CD4-positive, alpha-beta memory T cell (primary cell): ENCODE data around the gene PIGX. TPM values are rescaled to one million over a fixed set of nuclear protein-coding genes. Genes with fewer than 3 reads are reported as not detected.

Experiments used
- CTCF ChIA-PET: fragments of 350-600 bp; sonication (Branson Sonifier 250); formaldehyde crosslinking; loops from one replicate; lab custom pipeline; 2021; ENCODE audit warnings: inconsistent platforms; ENCODE audit not compliant: partially characterized antibody; lab: Charles Lee
- POLR2A ChIA-PET: fragments of 350-600 bp; sonication (Branson Sonifier 250); formaldehyde crosslinking; loops from one replicate; lab custom pipeline; 2021; ENCODE audit not compliant: partially characterized antibody; lab: Charles Lee
- DNase-seq, 5 donors: peaks; one replicate each; pipeline versions ENCODE4 v3.0.0 to v3.0.0-alpha.2; 2020 to 2022; ENCODE audit warnings: mixed read lengths in 1 of 5
- H3K27ac ChIP-seq: one replicate; pipeline ENCODE4 v1.7.0; 2013; ENCODE audit warnings: low read depth, low read length
- H3K27me3 ChIP-seq: 2 replicates; pipeline ENCODE4 v1.7.0; 2013; ENCODE audit warnings: mild to moderate bottlenecking, low read length, moderate library complexity; ENCODE audit not compliant: insufficient read depth
- H3K36me3 ChIP-seq: 2 replicates; pipeline ENCODE4 v1.7.0; 2013; ENCODE audit warnings: mild to moderate bottlenecking, low read length, moderate library complexity; ENCODE audit not compliant: insufficient read depth
- H3K4me1 ChIP-seq: 2 replicates; pipeline ENCODE4 v1.7.0; 2013; ENCODE audit warnings: mild to moderate bottlenecking, low read length, moderate library complexity; ENCODE audit not compliant: insufficient read depth
- H3K4me3 ChIP-seq, 2 donors: one replicate each; pipeline ENCODE4 v1.7.0; 2013; ENCODE audit warnings: low read length in 2 of 2, mild to moderate bottlenecking in 1 of 2
- H3K9me3 ChIP-seq, 2 donors: one replicate each; pipeline ENCODE4 v1.7.0; 2013; ENCODE audit warnings: low read length in 2 of 2, control low read depth in 1 of 2; ENCODE audit not compliant: control insufficient read depth in 1 of 2
- H3K27ac Mint-ChIP-seq, 7 donors: one replicate each; pipeline ENCODE4 v1.8.0; 2020 to 2021; ENCODE audit warnings: mixed read lengths in 7 of 7, mild to moderate bottlenecking in 6 of 7, inconsistent platforms in 3 of 7, moderate library complexity in 3 of 7
- H3K27me3 Mint-ChIP-seq, 2 donors: one replicate each; pipeline ENCODE4 v1.8.0; 2020 to 2021; ENCODE audit warnings: mixed read lengths in 2 of 2
- H3K36me3 Mint-ChIP-seq, 2 donors: one replicate each; pipeline ENCODE4 v1.8.0; 2020 to 2021; ENCODE audit warnings: mixed read lengths in 2 of 2, inconsistent platforms in 1 of 2, mild to moderate bottlenecking in 1 of 2
- H3K4me1 Mint-ChIP-seq, 4 donors: one replicate each; pipeline ENCODE4 v1.8.0; 2020 to 2021; ENCODE audit warnings: mixed read lengths in 4 of 4, mild to moderate bottlenecking in 1 of 4
- H3K4me3 Mint-ChIP-seq, 8 donors: one replicate each; pipeline ENCODE4 v1.8.0; 2020 to 2021; ENCODE audit warnings: mixed read lengths in 8 of 8, mild to moderate bottlenecking in 7 of 8, moderate library complexity in 6 of 8, inconsistent platforms in 3 of 8
- H3K9me3 Mint-ChIP-seq, 8 donors: one replicate each; pipeline ENCODE4 v1.8.0; 2020 to 2021; ENCODE audit warnings: mixed read lengths in 8 of 8, mild to moderate bottlenecking in 5 of 8, inconsistent platforms in 3 of 8, moderate library complexity in 1 of 8
- intact Hi-C: fragments of 100-400 bp; cut with micrococcal nuclease; formaldehyde crosslinking; loops from one replicate; pipeline ENCODE4 v1.15.1; 2023
- polyA plus RNA-seq, 2 donors: library from polyadenylated mRNA; unstranded; fragments of 300-500 nt; fragmentation: Illumina TruSeq; gene quantifications; one replicate each; pipeline ENCODE4 v1.2.3, GENCODE V29; 2021
- total RNA-seq, 2 experiments: library from RNA; stranded (reverse); gene quantifications; one replicate each; pipeline ENCODE4 v1.2.3, GENCODE V29; 2021

Gene PIGX
- 10 to 100 TPM; 19.1 to 23.7 TPM for total RNA-seq
- 10 to 100 TPM; 34.1 to 37.4 TPM for polyA plus RNA-seq

DNA sequence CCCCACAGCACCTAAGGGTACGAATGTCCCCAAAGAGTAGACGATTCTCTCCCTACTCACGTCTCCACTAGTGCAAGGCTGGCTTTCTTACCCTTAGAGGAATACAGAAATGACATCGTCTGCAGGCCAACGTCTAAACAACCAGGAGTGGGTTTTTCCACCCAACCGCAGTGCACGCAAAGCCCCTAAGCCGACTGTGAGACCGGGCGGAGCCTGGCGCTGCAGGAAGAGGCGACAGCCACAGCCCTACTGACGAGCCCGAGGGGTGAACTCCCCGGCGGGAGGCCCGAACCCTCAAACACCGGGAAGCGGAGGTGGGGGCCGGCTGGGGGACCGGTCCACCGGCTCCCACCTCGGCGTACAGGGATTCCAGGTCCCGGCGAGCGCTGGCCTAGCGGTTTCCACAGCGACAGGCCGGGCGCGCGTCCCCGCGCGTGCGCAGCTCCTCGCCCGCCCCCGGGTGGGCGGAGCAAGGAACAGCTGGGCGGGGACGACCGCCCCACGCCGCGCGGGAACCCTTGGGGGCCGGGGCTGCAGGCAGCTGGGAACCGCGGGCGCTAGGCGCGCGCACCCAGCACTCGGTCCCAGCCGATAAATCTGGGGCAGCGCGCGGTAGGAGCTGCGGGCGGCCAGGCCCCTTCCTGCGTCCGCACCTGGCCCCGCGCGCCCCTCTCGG lies at the start of gene PIGX, which contains the start of gene CEP19:
Gene PIGX, plus strand, starts transcription at position 540 of the 676 bp plus-strand sequence.
Gene CEP19, minus strand, starts transcription at position 413 of the 676 bp plus-strand sequence. CDS start 3,593 bp downstream, outside the sequence.
- POLR2A ChIA-PET: interaction anchor here (0.5 to 3.6 kb wide), 19 partner anchors 14 to 394 kb away, joined by 3 to 59 read pairs (median 4); partner anchors contain the start of genes DYNLT2B, FBXO45, NCBP2 and NRROS
- H3K9me3 ChIP-seq: no peaks in the 10 kb centered on the region
- DNase-seq: peak; percentile 93 to 98 (median 96)
- H3K27ac ChIP-seq: peak within 1 kb of the TSS; percentile 99
- H3K4me3 ChIP-seq: peak within 1 kb of the TSS; percentile 68 to 87
- no peaks in the 10 kb centered on the region for H3K36me3 ChIP-seq
- Mint-ChIP-seq H3K27ac (peak within 1 kb of the TSS; percentile 93 to 100 (median 99)), H3K9me3 (no peaks in the 10 kb centered on the region), H3K36me3 (peaks cover 5 to 7% of the 10 kb centered on the region in 2 donors), H3K27me3 (no peaks in the 10 kb centered on the region), H3K4me3 (peak within 1 kb of the TSS; percentile 85 to 98 (median 96)), H3K4me1 (peaks cover 12 to 33% (median 24%) of the 10 kb centered on the region in 4 donors)
- no peaks in the 10 kb centered on the region for H3K27me3 ChIP-seq
- H3K4me1 ChIP-seq: peaks cover 21% of the 10 kb centered on the region
- intact Hi-C loops: loop anchor here (1.0 kb wide), 4 partner anchors 27 to 280 kb away; partner anchors contain the start of genes NCBP2, PAK2 and UBXN7
- CTCF ChIA-PET: interaction anchor here (1.3 to 1.9 kb wide), 2 partner anchors 80 to 103 kb away, joined by 3 to 9 read pairs; no protein-coding TSS in a partner anchor

DNA sequence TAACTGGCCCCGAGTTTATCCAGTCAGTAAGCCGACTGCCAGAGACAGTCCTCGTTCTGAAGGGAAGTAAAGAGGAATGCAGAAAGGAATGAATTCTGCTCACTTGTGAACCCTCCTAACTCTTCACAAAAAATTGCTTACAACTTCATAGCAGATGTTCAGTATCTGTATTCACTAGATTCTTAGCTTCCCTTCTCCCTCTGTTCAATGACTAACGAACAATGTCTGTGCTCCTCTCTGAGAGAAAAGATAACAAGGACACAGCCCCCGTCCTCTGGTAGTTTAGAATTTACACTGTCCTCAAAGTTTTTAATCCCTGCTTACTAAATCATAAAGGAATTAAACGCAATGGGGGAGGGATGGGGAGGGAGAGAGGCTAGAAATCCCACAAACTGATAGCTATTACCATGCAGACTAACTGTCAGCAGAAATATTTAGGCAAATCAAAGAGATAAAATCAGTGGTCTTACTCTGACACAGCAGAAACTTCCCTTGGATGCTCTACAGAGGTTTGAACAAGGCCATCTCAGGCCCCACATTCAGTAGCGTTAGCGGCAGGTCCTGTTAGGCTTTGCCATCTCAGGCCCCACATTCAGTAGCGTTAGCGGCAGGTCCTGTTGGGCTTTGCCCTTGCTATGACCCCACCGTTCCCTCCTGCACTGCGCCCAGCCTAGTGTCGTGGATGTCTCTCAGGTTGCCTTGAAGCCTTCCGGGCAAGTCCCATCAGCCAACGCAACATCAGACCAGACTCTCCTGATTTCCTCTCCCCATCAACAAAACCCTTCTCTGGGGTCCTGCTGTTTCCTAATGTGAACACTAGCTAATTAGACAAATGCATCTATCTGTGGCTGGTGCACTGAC lies 49.2 kb upstream of the PIGX start:
- intact Hi-C loops: no loop called here
- DNase-seq: no peak
- CTCF ChIA-PET: interaction anchor here (1.0 to 1.6 kb wide), 3 partner anchors 14 to 53 kb away, joined by 3 to 4 read pairs (median 3); no protein-coding TSS in a partner anchor
- H3K36me3 Mint-ChIP-seq: peaks cover 33 to 38% of the 10 kb centered on the region in 2 donors
- peak overlapping the region in 2 of 7 donors; percentile 1 to 10 for H3K27ac Mint-ChIP-seq
- Histone ChIP-seq H3K27me3 (no peaks in the 10 kb centered on the region), H3K4me3 (no peak overlapping the region), H3K4me1 (no peaks in the 10 kb centered on the region), H3K27ac (no peak overlapping the region), H3K36me3 (peaks cover 19% of the 10 kb centered on the region), H3K9me3 (no peaks in the 10 kb centered on the region)
- no peak overlapping the region for H3K4me3 Mint-ChIP-seq
- H3K9me3 Mint-ChIP-seq: no peaks in the 10 kb centered on the region
- POLR2A ChIA-PET: interaction anchor here (0.6 kb wide), 1 partner anchor 17 kb away, joined by 3 read pairs; no protein-coding TSS in a partner anchor
- H3K4me1 Mint-ChIP-seq: peaks cover under 1 to 12% (median 5%) of the 10 kb centered on the region in 4 donors
- no peaks in the 10 kb centered on the region for H3K27me3 Mint-ChIP-seq

DNA sequence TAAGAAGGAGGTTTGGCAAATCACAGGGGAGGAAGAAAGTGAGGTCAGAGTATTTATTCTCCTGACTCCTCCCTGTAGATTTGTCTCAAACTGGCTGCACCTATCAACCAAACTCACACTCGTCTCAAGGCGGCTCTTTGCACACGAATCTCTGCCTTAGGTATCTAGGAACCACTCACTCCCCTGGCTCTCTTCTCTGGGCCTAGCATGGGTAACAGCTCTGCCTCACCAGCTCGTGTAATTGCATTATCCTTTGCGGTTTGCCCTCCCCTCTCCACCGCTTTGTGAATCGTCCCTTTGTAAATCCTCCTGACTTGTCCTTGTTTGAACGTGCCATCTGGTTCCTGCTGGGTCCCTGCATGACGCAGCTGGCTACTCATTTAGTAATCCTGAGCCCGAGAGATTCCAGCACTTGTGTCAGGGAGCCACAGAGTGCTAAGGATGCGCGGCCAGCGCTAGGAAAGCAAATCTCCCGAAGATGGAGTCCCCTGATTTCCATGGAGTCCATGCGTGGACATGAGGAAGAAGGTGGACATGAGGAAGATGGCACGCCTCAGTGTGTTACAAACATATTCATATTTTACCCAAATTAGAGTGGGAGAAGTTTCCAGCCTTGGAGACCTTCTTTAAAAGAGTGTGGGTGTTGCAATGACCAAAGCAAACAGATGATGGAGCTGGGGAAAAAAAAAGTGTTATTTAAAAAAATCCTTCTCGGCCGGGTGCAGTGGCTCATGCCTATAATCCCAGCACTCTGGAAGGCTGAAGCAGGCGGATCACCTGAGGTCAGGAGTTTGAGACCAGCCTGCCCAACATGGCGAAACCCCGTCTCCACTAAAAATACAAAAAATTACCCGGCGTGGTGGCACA lies 45.9 kb upstream of the PIGX start:
- intact Hi-C loops: no loop called here
- DNase-seq: no peak
- Mint-ChIP-seq H3K4me3 (no peak overlapping the region), H3K36me3 (peaks cover 12 to 13% of the 10 kb centered on the region in 2 donors), H3K9me3 (no peaks in the 10 kb centered on the region), H3K4me1 (peaks cover 13 to 36% (median 18%) of the 10 kb centered on the region in 4 donors), H3K27me3 (no peaks in the 10 kb centered on the region), H3K27ac (peak overlapping the region in 5 of 7 donors; percentile 32 to 72 (median 60))
- Histone ChIP-seq H3K27ac (no peak overlapping the region), H3K4me3 (no peak overlapping the region), H3K36me3 (peaks cover 7% of the 10 kb centered on the region), H3K9me3 (no peaks in the 10 kb centered on the region), H3K27me3 (no peaks in the 10 kb centered on the region), H3K4me1 (peaks cover 20% of the 10 kb centered on the region)
- ChIA-PET POLR2A (interaction anchor here (1.0 kb wide), 1 partner anchor 26 kb away, joined by 3 read pairs; no protein-coding TSS in a partner anchor), CTCF (interaction anchor here (0.8 kb wide), 1 partner anchor 57 kb away, joined by 3 read pairs; no protein-coding TSS in a partner anchor)

DNA sequence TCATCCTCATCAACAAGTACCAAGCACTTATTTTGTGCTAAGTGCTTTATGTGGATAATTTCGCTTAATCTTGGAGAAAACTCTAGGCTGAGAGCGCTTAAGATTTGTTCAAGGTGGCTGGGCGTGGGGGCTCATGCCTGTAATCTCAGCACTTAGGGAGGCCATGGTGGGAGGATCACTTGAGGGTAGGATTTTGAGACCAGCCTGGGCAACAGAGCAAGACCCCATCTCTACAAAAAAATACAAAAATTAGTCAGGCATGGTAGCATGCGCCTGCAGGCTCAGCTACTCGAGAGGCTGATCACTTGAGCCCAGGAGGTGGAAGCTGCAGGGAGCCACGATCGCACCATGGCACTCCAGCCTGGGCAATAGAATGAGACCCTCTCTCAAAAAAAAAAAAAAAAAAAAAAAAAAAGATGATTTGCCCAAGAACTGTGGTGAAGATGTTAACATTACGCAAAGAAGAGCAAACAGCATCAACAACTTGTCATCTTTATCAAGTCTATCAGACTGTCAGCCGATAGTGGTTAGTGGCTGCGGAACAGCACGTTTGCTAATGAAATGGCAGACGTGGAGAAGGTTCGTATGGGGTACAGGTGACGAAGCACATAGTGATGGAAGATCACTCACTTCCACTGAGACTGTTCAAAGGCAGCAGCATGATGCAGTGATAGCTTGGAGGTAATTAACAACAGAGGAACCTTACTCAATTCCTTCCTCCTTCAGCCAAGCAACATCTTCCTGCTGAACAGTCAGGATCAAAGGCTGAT lies 44.9 kb upstream of the PIGX start:
- peak overlapping the region; percentile 18 to 68 (median 57) for H3K27ac Mint-ChIP-seq
- CTCF ChIA-PET: interaction anchor here (0.8 kb wide), 1 partner anchor 58 kb away, joined by 3 read pairs; no protein-coding TSS in a partner anchor
- no peak overlapping the region for H3K4me3 Mint-ChIP-seq
- H3K9me3 Mint-ChIP-seq: no peaks in the 10 kb centered on the region
- Histone ChIP-seq H3K4me1 (peaks cover 23% of the 10 kb centered on the region), H3K27ac (no peak overlapping the region), H3K36me3 (no peaks in the 10 kb centered on the region), H3K9me3 (no peaks in the 10 kb centered on the region), H3K27me3 (no peaks in the 10 kb centered on the region), H3K4me3 (no peak overlapping the region)
- peaks cover 9 to 10% of the 10 kb centered on the region in 2 donors for H3K36me3 Mint-ChIP-seq
- peak in 1 of 5 donors; percentile 20 for DNase-seq
- intact Hi-C loops: no loop called here
- H3K27me3 Mint-ChIP-seq: no peaks in the 10 kb centered on the region
- peaks cover 17 to 44% (median 23%) of the 10 kb centered on the region in 4 donors for H3K4me1 Mint-ChIP-seq
- POLR2A ChIA-PET: interaction anchor here (0.7 to 1.6 kb wide), 3 partner anchors 27 to 67 kb away, joined by 3 to 5 read pairs (median 3); partner anchors contain the start of gene NRROS

DNA sequence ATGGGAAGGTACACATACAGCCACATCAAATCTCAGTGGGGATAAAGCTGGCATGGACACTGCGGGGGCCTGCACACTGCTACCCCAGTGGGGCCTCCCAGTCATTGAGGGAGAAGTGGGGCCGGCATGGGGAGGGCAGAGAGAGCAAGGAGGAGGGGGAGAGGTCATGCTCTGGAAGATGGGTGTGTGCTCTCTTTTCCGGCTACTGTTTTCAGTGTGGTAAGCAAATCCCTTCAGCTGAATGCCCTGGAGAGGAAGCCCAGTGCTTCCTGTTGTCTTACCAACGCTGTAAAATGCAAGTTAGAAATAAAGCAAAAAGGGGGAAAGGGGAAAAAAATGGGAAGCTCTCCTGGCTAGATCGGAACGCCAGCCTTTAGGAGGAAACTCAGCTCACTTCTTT lies 41.8 kb upstream of the PIGX start:
- H3K27me3 ChIP-seq: no peaks in the 10 kb centered on the region
- no peaks in the 10 kb centered on the region for H3K9me3 ChIP-seq
- H3K4me3 ChIP-seq: peak overlapping the region in 1 of 2 donors; percentile 23
- no peaks in the 10 kb centered on the region for H3K36me3 ChIP-seq
- H3K27ac Mint-ChIP-seq: peak overlapping the region; percentile 67 to 96 (median 90)
- H3K27ac ChIP-seq: peak overlapping the region; percentile 23
- ChIA-PET POLR2A (interaction anchor here (0.8 to 3.4 kb wide), 9 partner anchors 14 to 102 kb away, joined by 3 to 26 read pairs (median 4); partner anchors contain the start of genes FBXO45, NRROS and WDR53), CTCF (interaction anchor here (1.0 to 1.7 kb wide), 7 partner anchors 14 to 62 kb away, joined by 3 to 8 read pairs (median 4); no protein-coding TSS in a partner anchor)
- H3K4me1 Mint-ChIP-seq: peaks cover 15 to 44% (median 28%) of the 10 kb centered on the region in 4 donors
- no peak for DNase-seq
- peaks cover 25% of the 10 kb centered on the region for H3K4me1 ChIP-seq
- no peaks in the 10 kb centered on the region for H3K27me3 Mint-ChIP-seq
- H3K36me3 Mint-ChIP-seq: peaks cover 3 to 5% of the 10 kb centered on the region in 2 donors
- intact Hi-C loops: loop anchor here (5.0 kb wide), 1 partner anchor 38 kb away; no protein-coding TSS in a partner anchor
- H3K9me3 Mint-ChIP-seq: no peaks in the 10 kb centered on the region
- H3K4me3 Mint-ChIP-seq: peak overlapping the region; percentile 66 to 84 (median 81)
